Measurements from ENCODE around the gene SBK2. TPM values are rescaled to one million over a fixed set of nuclear protein-coding genes. Genes with fewer than 3 reads are reported as not detected.
A peak's percentile ranks its signal among the peaks of the same experiment; 100 is the strongest.

The SBK2 gene
- total RNA-seq, 1 donor from 2014 or later: not detected

DNA sequence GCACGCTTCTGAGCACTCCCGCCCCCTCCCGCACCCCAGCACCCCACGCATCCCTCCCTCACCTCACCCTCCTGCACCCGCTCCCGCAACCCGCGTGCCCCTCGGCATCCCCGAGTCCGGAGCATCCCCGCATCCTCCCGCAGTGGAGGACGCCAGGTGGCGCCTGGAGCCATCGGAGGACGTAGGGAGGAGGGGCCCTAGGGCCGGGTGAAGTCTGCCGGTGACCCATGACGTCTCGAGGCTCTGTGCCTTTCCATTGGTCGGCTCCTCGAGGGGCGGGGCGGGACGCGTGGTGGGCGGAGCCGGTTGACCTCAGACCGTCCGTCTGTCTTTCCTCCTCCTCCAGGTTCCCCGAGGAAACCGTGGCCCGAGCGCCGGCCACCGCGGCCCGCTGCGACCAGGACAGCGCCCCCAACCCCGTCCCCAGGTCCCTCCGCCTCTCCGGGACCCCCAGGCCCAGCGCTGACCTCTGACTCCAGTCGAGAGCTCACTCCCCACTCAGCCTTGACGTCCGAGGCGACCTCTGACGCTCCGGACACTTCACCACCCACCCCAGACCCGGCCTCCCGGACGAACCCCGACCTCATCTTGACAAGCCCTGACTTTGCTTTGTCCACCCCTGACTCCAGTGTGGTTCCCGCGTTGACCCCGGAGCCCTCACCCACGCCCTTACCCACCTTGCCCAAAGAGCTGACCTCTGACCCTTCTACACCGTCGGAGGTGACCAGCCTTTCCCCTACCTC, 19.9 kb downstream of the SBK2 start:
- TF ChIP-seq, protein P1, sequence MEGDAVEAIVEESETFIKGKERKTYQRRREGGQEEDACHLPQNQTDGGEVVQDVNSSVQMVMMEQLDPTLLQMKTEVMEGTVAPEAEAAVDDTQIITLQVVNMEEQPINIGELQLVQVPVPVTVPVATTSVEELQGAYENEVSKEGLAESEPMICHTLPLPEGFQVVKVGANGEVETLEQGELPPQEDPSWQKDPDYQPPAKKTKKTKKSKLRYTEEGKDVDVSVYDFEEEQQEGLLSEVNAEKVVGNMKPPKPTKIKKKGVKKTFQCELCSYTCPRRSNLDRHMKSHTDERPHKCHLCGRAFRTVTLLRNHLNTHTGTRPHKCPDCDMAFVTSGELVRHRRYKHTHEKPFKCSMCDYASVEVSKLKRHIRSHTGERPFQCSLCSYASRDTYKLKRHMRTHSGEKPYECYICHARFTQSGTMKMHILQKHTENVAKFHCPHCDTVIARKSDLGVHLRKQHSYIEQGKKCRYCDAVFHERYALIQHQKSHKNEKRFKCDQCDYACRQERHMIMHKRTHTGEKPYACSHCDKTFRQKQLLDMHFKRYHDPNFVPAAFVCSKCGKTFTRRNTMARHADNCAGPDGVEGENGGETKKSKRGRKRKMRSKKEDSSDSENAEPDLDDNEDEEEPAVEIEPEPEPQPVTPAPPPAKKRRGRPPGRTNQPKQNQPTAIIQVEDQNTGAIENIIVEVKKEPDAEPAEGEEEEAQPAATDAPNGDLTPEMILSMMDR (IDR thresholded peaks at IDR 0.05): peak; percentile 87
- Mint-ChIP-seq H3K27me3 (ENCODE audit: unreplicated experiment) (no peaks in the 10 kb centered on the region), H3K4me1 (ENCODE audit: unreplicated experiment) (peaks cover 8% of the 10 kb centered on the region), H3K27ac (ENCODE audit: unreplicated experiment) (peak overlapping the region; percentile 86), H3K9me3 (ENCODE audit: unreplicated experiment) (no peaks in the 10 kb centered on the region), H3K4me3 (ENCODE audit: unreplicated experiment) (peak overlapping the region; percentile 70), H3K36me3 (ENCODE audit: unreplicated experiment) (no peaks in the 10 kb centered on the region)
- DNase-seq (ENCODE audit: extremely low spot score, unreplicated experiment): peak; percentile 97

DNA sequence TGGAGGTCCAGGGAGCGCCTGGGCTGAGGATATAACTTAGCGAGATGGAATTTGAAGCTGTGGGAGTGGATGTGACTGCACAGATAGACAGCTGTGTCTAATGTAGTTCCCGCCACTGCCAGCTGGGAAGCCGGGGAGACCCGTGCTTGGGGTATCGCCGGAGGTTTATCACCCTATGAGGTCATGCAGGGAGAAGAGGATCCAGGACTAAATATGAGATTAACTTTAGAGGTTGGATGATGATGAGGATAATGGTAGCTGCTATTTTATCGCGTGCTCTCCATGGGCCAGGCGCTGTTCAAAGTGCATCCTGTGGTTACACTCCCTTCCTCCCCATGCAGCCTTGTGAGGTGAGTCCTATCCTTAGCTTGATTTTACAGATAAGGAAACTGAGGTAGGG, 28.8 kb downstream of the SBK2 start:
- H3K4me1 Mint-ChIP-seq (ENCODE audit: unreplicated experiment): peaks cover 5% of the 10 kb centered on the region
- peak overlapping the region; percentile 41 for H3K27ac Mint-ChIP-seq (ENCODE audit: unreplicated experiment)
- H3K36me3 Mint-ChIP-seq (ENCODE audit: unreplicated experiment): no peaks in the 10 kb centered on the region
- H3K27me3 Mint-ChIP-seq (ENCODE audit: unreplicated experiment): no peaks in the 10 kb centered on the region
- TF ChIP-seq, protein P1 (IDR thresholded peaks at IDR 0.05): no peak
- H3K4me3 Mint-ChIP-seq (ENCODE audit: unreplicated experiment): no peak overlapping the region
- DNase-seq (ENCODE audit: extremely low spot score, unreplicated experiment): no peak
- no peaks in the 10 kb centered on the region for H3K9me3 Mint-ChIP-seq (ENCODE audit: unreplicated experiment)

DNA sequence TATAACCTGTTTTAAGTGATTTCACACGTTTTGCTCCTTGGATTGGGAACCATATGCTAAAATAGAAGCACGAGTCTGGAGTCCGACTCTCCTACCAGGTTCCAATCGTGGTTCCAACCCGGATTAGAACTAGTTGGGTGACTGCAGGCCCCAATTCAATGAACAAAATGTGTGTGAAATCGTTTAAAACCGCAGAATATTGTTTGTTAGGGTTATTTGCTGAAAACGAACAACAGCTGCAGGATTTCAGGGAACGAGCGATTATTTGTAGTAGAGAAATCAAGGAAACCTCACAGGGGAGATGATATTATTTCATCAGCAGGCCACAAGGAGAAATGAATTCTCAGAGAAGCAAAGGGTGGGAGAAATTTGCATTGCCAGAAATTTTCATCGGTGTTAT, 32.0 kb downstream of the SBK2 start:
- Mint-ChIP-seq H3K27ac (ENCODE audit: unreplicated experiment) (no peak overlapping the region), H3K36me3 (ENCODE audit: unreplicated experiment) (no peaks in the 10 kb centered on the region), H3K27me3 (ENCODE audit: unreplicated experiment) (no peaks in the 10 kb centered on the region), H3K4me1 (ENCODE audit: unreplicated experiment) (peaks cover 5% of the 10 kb centered on the region), H3K9me3 (ENCODE audit: unreplicated experiment) (no peaks in the 10 kb centered on the region), H3K4me3 (ENCODE audit: unreplicated experiment) (no peak overlapping the region)
- DNase-seq (ENCODE audit: extremely low spot score, unreplicated experiment): no peak
- TF ChIP-seq, protein P1 (IDR thresholded peaks at IDR 0.05): no peak

DNA sequence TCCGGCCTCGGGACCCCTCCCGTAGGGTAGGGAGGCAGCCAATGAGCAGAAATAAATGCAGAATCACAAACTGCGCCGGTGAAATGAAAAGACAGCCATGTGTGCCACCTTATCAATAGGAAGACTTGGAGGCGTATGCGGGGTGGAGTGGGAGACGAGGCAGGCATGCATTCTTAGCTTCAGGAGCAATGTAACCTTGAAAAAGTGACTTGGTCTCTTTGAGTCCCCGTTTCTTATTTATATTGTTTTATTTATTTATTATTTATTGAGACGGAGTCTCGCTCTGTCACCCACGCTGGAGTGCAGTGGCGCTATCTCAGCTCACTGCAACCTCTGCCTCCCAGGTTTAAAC, 32.7 kb downstream of the SBK2 start:
- Mint-ChIP-seq H3K36me3 (ENCODE audit: unreplicated experiment) (no peaks in the 10 kb centered on the region), H3K27me3 (ENCODE audit: unreplicated experiment) (no peaks in the 10 kb centered on the region), H3K27ac (ENCODE audit: unreplicated experiment) (no peak overlapping the region), H3K4me3 (ENCODE audit: unreplicated experiment) (peak overlapping the region; percentile 75), H3K4me1 (ENCODE audit: unreplicated experiment) (peaks cover 5% of the 10 kb centered on the region), H3K9me3 (ENCODE audit: unreplicated experiment) (no peaks in the 10 kb centered on the region)
- no peak for DNase-seq (ENCODE audit: extremely low spot score, unreplicated experiment)
- TF ChIP-seq, protein P1 (IDR thresholded peaks at IDR 0.05): no peak

DNA sequence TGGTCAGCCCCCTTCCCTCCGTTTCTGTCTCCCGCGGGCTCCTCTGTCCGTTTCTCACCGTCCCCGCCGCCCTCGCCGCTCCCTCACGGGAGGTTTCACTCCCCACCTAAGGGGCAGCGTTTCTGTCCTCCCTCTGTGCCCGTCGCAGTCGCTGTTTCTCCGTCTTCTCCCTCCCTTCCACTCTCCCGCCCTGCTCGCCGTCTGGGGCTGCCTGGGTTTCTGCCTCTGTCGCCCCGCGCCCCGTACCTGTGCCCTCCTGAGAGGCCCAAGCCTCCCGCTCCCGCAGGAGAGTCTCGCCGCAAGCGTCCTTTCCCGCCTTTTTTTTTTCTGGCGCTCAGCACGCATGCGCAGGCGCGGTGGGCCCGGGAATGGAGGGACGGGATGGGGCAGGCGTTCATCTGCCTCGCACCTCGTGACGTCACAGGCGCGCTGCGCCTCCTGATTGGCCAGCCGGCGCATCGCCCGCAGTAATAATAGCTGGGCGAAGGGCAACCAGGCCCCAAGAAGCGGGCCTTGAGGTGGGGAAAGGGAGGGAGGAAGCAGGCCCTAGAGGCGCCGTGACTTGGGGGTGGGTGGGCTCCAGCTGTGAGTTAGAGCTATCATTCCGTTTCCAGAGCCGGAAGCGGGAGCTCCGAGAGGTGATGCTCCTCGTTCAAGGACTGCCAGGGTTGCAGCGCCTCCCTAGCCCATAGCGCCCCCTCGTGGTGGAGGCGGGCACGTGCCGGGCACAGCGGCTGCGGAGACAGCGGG, 33.3 kb downstream of the SBK2 start:
- H3K36me3 Mint-ChIP-seq (ENCODE audit: unreplicated experiment): no peaks in the 10 kb centered on the region
- H3K27me3 Mint-ChIP-seq (ENCODE audit: unreplicated experiment): no peaks in the 10 kb centered on the region
- H3K4me3 Mint-ChIP-seq (ENCODE audit: unreplicated experiment): peak overlapping the region; percentile 75
- H3K4me1 Mint-ChIP-seq (ENCODE audit: unreplicated experiment): peaks cover 5% of the 10 kb centered on the region
- peak; percentile 98 for DNase-seq (ENCODE audit: extremely low spot score, unreplicated experiment)
- H3K9me3 Mint-ChIP-seq (ENCODE audit: unreplicated experiment): no peaks in the 10 kb centered on the region
- H3K27ac Mint-ChIP-seq (ENCODE audit: unreplicated experiment): peak overlapping the region; percentile 63
- TF ChIP-seq, protein P1 (IDR thresholded peaks at IDR 0.05): peak; percentile 99
